HG03066 (cell line): ENCODE measurements around the gene B2M.

Experiments
- ATAC-seq: cut with Tn5 transposase; IDR thresholded peaks from one replicate; pipeline ENCODE4 v1.9.1; 2021; ENCODE audit warnings: low read depth; ENCODE audit not compliant: unreplicated experiment

B2M gene

GRCh38 chr15:44765036-44765435, 53.7 kb downstream of the B2M start:
- ATAC-seq = no peak
